H1 (cell line): ENCODE results near the gene GRB7. TPM values are rescaled to one million over a fixed set of nuclear protein-coding genes. Genes with fewer than 3 reads are reported as not detected.
"Not testable (repeated sequence)": the region's sequence is repeated elsewhere in the genome, so short reads cannot be mapped to it uniquely, and the experiment has no call there.

Source experiments
- CTCF ChIA-PET: fragments of 300-600 bp; sonication (Branson Sonifier 250); formaldehyde crosslinking; loops from one replicate; lab custom pipeline; 2021; ENCODE audit not compliant: partially characterized antibody; lab: Charles Lee
- POLR2A ChIA-PET: fragments of 300-600 bp; sonication (Branson Sonifier 250); formaldehyde crosslinking; loops from one replicate; lab custom pipeline; 2021; ENCODE audit warnings: inconsistent platforms; ENCODE audit not compliant: partially characterized antibody; lab: Charles Lee
- DNase-seq, 2 experiments: peaks; one replicate each; pipeline versions ENCODE4 v3.0.0 to v3.0.0-alpha.2; 2010 to 2022; ENCODE audit warnings: low spot score in 2 of 2, low read depth in 1 of 2, mixed read lengths in 1 of 2
- FAIRE-seq: peaks from 2 replicates; lab custom pipeline; 2011; peaks lifted over from hg19 to GRCh38; lab: Jason Lieb, UNC
- H2AFZ ChIP-seq: 2 replicates; pipeline ENCODE4 v1.8.1; 2012; ENCODE audit warnings: low read length, inconsistent platforms
- H2AK5ac ChIP-seq: 2 replicates; pipeline ENCODE4 v1.6.1; 2013; ENCODE audit warnings: low read depth, low read length
- H2BK120ac ChIP-seq: replicated peaks from 2 replicates; pipeline ENCODE3; 2013; ENCODE audit warnings: low read depth, low read length, inconsistent platforms
- H2BK12ac ChIP-seq: 2 replicates; pipeline ENCODE4 v1.6.1; 2013; ENCODE audit warnings: low read depth, low read length
- H2BK15ac ChIP-seq: 2 replicates; pipeline ENCODE4 v1.6.1; 2013; ENCODE audit warnings: low read length
- H2BK20ac ChIP-seq: 2 replicates; pipeline ENCODE4 v1.6.1; 2013; ENCODE audit warnings: low read length
- H2BK5ac ChIP-seq: 2 replicates; pipeline ENCODE4 v1.6.1; 2013; ENCODE audit warnings: low read depth, low read length
- H3K14ac ChIP-seq: 2 replicates; pipeline ENCODE4 v1.6.1; 2013; ENCODE audit warnings: inconsistent platforms; ENCODE audit not compliant: insufficient read length
- H3K18ac ChIP-seq: 2 replicates; pipeline ENCODE4 v1.6.1; 2013; ENCODE audit warnings: low read length; ENCODE audit errors: extremely low read depth
- H3K23ac ChIP-seq: 2 replicates; pipeline ENCODE4 v1.6.1; 2013; ENCODE audit warnings: inconsistent platforms; ENCODE audit not compliant: insufficient read length
- H3K23me2 ChIP-seq: 2 replicates; pipeline ENCODE4 v1.6.1; 2013; ENCODE audit warnings: low read depth, low read length
- H3K27ac ChIP-seq: 2 replicates; pipeline ENCODE4 v1.6.1; 2011; ENCODE audit warnings: low read depth, low read length, inconsistent platforms
- H3K27me3 ChIP-seq, 4 experiments: replicated peaks in 1 of 4; 1 replicate in 1 of 4; 2 replicates in 3 of 4; pipeline versions ENCODE4 v1.6.1 to v1.8.1; 2011 to 2013; ENCODE audit warnings: low read length in 3 of 4, mild to moderate bottlenecking in 3 of 4, inconsistent platforms in 2 of 4, mixed read lengths in 2 of 4, moderate library complexity in 1 of 4; ENCODE audit not compliant: control insufficient read depth in 3 of 4, insufficient read depth in 3 of 4; ENCODE audit errors: extremely low read depth in 1 of 4
- H3K36me3 ChIP-seq, 4 experiments: 2 replicates each; pipeline versions ENCODE4 v1.6.1 to v1.8.1; 2011 to 2013; ENCODE audit warnings: mild to moderate bottlenecking in 4 of 4, low read length in 3 of 4, moderate library complexity in 2 of 4, control low read depth in 1 of 4, inconsistent platforms in 1 of 4; ENCODE audit not compliant: insufficient read depth in 4 of 4, control insufficient read depth in 2 of 4
- H3K4ac ChIP-seq: replicated peaks from 2 replicates; pipeline ENCODE3; 2013; ENCODE audit warnings: low read length, low read depth, mixed read lengths, inconsistent platforms; ENCODE audit not compliant: insufficient read length
- H3K4me1 ChIP-seq, 4 experiments: replicated peaks in 1 of 4; 1 replicate in 1 of 4; 2 replicates in 3 of 4; pipeline versions ENCODE4 v1.6.1 to v1.8.1; 2011 to 2013; ENCODE audit warnings: low read length in 3 of 4, inconsistent platforms in 2 of 4, mixed read lengths in 1 of 4; ENCODE audit not compliant: insufficient read depth in 4 of 4, control insufficient read depth in 3 of 4
- H3K4me2 ChIP-seq, 2 experiments: 2 replicates each; pipeline versions ENCODE4 v1.6.1 to v1.8.1; 2011 to 2013; ENCODE audit warnings: low read depth in 2 of 2, low read length in 2 of 2, control low read depth in 1 of 2, inconsistent platforms in 1 of 2, mild to moderate bottlenecking in 1 of 2; ENCODE audit not compliant: insufficient read depth in 1 of 2
- H3K4me3 ChIP-seq, 4 experiments: fragments of 200-600, 300-600 bp in 1 of 4; sonication (generic), shearing (Covaris generic), sonication (Bioruptor Twin) in 1 of 4; 2 replicates each; pipeline versions ENCODE4 v1.5.1 to v1.8.1; 2011 to 2016; ENCODE audit warnings: low read length in 4 of 4, low read depth in 3 of 4, control low read depth in 2 of 4, inconsistent platforms in 2 of 4, mild to moderate bottlenecking in 2 of 4, mixed read lengths in 1 of 4, moderate library complexity in 1 of 4; ENCODE audit not compliant: insufficient read depth in 2 of 4; ENCODE audit errors: extremely low read depth in 1 of 4
- H3K56ac ChIP-seq: replicated peaks from 2 replicates; pipeline ENCODE3; 2013; ENCODE audit warnings: low read depth, mild to moderate bottlenecking, mixed read lengths, low read length, inconsistent platforms; ENCODE audit not compliant: insufficient read length
- H3K79me1 ChIP-seq: 2 replicates; pipeline ENCODE4 v1.6.1; 2013; ENCODE audit warnings: low read depth, low read length, control low read depth
- H3K79me2 ChIP-seq, 2 experiments: 2 replicates each; pipeline versions ENCODE4 v1.6.1 to v1.8.1; 2012 to 2013; ENCODE audit warnings: low read length in 2 of 2, mild to moderate bottlenecking in 2 of 2, inconsistent platforms in 1 of 2; ENCODE audit not compliant: insufficient read depth in 2 of 2, control insufficient read depth in 1 of 2
- H3K9ac ChIP-seq, 4 experiments: replicated peaks in 1 of 4; 1 replicate in 1 of 4; 2 replicates in 3 of 4; pipeline versions ENCODE4 v1.6.1 to v1.8.1; 2011 to 2013; ENCODE audit warnings: low read depth in 3 of 4, low read length in 3 of 4, control low read depth in 2 of 4, mild to moderate bottlenecking in 2 of 4, moderate library complexity in 2 of 4, inconsistent platforms in 1 of 4; ENCODE audit errors: extremely low read depth in 1 of 4
- H3K9me3 ChIP-seq, 2 experiments: 2 replicates each; pipeline versions ENCODE4 v1.6.1 to v1.8.1; 2012 to 2013; ENCODE audit warnings: mild to moderate bottlenecking in 2 of 2, moderate library complexity in 2 of 2, control low read depth in 1 of 2, inconsistent platforms in 1 of 2, low read depth in 1 of 2, low read length in 1 of 2, mixed read lengths in 1 of 2; ENCODE audit not compliant: insufficient read depth in 2 of 2
- H4K20me1 ChIP-seq, 2 experiments: replicated peaks in 1 of 2; 2 replicates each; pipeline versions ENCODE3 to v1.8.1; 2011 to 2013; ENCODE audit warnings: inconsistent platforms in 2 of 2, low read length in 2 of 2, mild to moderate bottlenecking in 1 of 2; ENCODE audit not compliant: insufficient read depth in 2 of 2, control insufficient read depth in 1 of 2
- H4K5ac ChIP-seq: 2 replicates; pipeline ENCODE4 v1.6.1; 2013; ENCODE audit warnings: low read length, low read depth, mixed read lengths, inconsistent platforms; ENCODE audit not compliant: insufficient read length
- H4K8ac ChIP-seq: 2 replicates; pipeline ENCODE4 v1.8.0; 2013; ENCODE audit warnings: mild to moderate bottlenecking, moderate library complexity, low read length, inconsistent platforms; ENCODE audit not compliant: insufficient read depth; ENCODE audit errors: extremely low read depth
- H4K91ac ChIP-seq: replicated peaks from 2 replicates; pipeline ENCODE3; 2013; ENCODE audit warnings: low read length, mixed read lengths, inconsistent platforms; ENCODE audit not compliant: insufficient read length
- EZH2 ChIP-seq: fragments of 200-600 bp; sonication (generic); IDR thresholded peaks from 2 replicates; pipeline ENCODE4 v1.7.1; 2012; ENCODE audit warnings: low read depth, mild to moderate bottlenecking, moderate library complexity, low read length, inconsistent platforms; ENCODE audit not compliant: severe bottlenecking
- JUND ChIP-seq: IDR thresholded peaks from 2 replicates; pipeline ENCODE4 v1.6.1; 2011; ENCODE audit warnings: mild to moderate bottlenecking, improper control_type of control experiment, low read length
- SP1 ChIP-seq: IDR thresholded peaks from 2 replicates; pipeline ENCODE4 v1.6.1; 2011; ENCODE audit warnings: low read depth, low read length
- SP2 ChIP-seq: IDR thresholded peaks from 2 replicates; pipeline ENCODE4 v1.6.1; 2012; ENCODE audit warnings: mild to moderate bottlenecking, low read length, inconsistent platforms
- WGBS, 2 experiments: shearing (Covaris generic) in 1 of 2; methylation state at CpG; one replicate each; pipeline versions ENCODE4 v1.1.6 to v1.1.7; 2013 to 2015; ENCODE audit warnings: low lambda C conversion rate in 2 of 2, mixed read lengths in 2 of 2, inconsistent platforms in 1 of 2, low coverage in 1 of 2, missing lambda C conversion rate in 1 of 2; ENCODE audit not compliant: insufficient replicate concordance in 2 of 2, insufficient coverage in 1 of 2, insufficient read length in 1 of 2; ENCODE audit errors: extremely low coverage in 1 of 2, missing lambda C conversion rate in 1 of 2; 5-methylcytosine and 5-hydroxymethylcytosine counted together
- polyA plus RNA-seq, 7 experiments: library from polyadenylated mRNA; depleted of rRNA in 3 of 7; stranded (reverse) in 5 of 7; unstranded in 2 of 7; fragments of >200 nt in 5 of 7; fragments of 200-250 nt in 2 of 7; gene quantifications; 1 replicate in 5 of 7; 2 replicates in 1 of 7; 4 replicates in 1 of 7; pipeline versions ENCODE4 v1.2.1 to v1.2.3, GENCODE V29; 2011 to 2013; ENCODE audit warnings: missing spikeins in 2 of 7, mixed read lengths in 2 of 7
- total RNA-seq: library from RNA; stranded (reverse); fragmentation: NEBNext Ultra II Directional; extraction: Animal tissue kit (Norgen Biotek cat#: 25700); gene quantifications from 2 replicates; pipeline ENCODE4 v1.2.1, GENCODE V29; 2021
- TF ChIP-seq, protein P1 (sequence below): IDR thresholded peaks from 2 replicates; pipeline ENCODE4 v1.6.1; 2012; ENCODE audit warnings: low read length, inconsistent platforms

The GRB7 gene
- total and polyA plus RNA-seq, 2 of the 8 experiments (the other 6 are each of a cell fraction or from before 2014, with no cell fraction given) = 32.2 to 41.5 TPM

DNA sequence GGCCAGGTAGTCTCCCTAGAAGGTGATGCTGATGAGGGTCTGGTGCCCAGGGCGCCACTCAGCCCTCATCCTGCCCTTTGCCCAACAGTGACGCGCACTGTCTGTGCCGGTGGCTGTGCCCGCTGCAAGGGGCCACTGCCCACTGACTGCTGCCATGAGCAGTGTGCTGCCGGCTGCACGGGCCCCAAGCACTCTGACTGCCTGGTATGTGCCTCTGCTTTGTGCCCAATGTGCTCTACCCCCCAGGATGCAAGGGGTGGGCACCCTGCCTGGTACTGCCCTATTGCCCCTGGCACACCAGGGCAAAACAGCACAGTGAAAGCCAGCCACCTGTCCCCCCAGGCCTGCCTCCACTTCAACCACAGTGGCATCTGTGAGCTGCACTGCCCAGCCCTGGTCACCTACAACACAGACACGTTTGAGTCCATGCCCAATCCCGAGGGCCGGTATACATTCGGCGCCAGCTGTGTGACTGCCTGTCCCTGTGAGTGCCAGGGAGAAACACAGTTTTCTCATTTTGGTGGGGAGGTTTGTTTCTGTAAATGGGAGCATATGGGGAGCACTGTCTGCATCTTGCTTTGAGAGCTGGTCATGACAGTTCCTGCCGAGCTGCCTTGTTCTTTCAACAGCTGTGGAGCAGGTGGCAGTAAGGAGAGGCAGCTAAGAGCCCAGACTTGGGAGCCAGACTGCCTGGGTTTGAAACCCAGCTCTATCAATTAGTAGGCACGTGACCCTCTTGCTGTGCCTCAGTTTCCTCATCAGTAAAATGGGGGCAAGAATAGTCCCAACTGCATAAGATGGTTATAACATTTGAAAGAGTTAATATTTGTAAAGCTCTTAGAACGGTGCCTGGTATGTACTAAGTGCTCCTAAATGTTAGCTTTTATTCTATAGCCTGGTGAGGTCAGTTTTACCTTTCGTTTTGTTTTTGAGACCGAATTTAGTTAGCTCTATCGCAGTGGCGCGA, 27.5 kb upstream of the GRB7 start (continued):
- TF ChIP-seq SP2 (no peak), JUND (no peak), EZH2 (no peak), SP1 (no peak)
- TF ChIP-seq, protein P1, sequence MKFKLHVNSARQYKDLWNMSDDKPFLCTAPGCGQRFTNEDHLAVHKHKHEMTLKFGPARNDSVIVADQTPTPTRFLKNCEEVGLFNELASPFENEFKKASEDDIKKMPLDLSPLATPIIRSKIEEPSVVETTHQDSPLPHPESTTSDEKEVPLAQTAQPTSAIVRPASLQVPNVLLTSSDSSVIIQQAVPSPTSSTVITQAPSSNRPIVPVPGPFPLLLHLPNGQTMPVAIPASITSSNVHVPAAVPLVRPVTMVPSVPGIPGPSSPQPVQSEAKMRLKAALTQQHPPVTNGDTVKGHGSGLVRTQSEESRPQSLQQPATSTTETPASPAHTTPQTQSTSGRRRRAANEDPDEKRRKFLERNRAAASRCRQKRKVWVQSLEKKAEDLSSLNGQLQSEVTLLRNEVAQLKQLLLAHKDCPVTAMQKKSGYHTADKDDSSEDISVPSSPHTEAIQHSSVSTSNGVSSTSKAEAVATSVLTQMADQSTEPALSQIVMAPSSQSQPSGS = no peak

DNA sequence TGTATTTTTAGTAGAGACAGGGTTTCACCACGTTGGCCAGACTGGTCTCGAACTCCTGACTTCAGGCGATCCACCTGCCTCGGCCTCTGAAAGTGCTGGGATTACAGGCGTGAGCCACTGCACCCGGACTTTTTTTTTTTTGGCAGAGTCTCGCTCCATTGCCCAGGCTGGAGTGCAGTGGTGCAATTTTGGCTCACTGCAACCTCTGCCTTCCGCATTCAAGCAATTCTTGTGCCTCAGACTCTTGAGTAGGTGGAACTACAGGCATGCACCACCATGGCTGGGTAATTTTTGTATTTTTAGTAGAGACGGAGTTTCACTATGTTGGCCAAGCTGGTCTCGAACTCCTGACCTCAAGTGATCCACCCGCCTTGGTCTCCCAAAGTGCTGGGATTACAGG, 26.7 kb upstream of the GRB7 start:
- not testable (repeated sequence) for H3K9ac ChIP-seq, H4K8ac ChIP-seq, H3K79me1 ChIP-seq, H3K27ac ChIP-seq, H2BK120ac ChIP-seq, H3K9me3 ChIP-seq, H3K4me1 ChIP-seq, H3K23me2 ChIP-seq, H2BK5ac ChIP-seq, H3K4me3 ChIP-seq, H3K27me3 ChIP-seq, H2AK5ac ChIP-seq, H4K91ac ChIP-seq, H3K56ac ChIP-seq, H3K23ac ChIP-seq, H4K5ac ChIP-seq, H2BK20ac ChIP-seq, DNase-seq, H3K18ac ChIP-seq, H2AFZ ChIP-seq, H2BK15ac ChIP-seq, FAIRE-seq, H3K14ac ChIP-seq, H3K4ac ChIP-seq, H2BK12ac ChIP-seq, H3K4me2 ChIP-seq
- POLR2A ChIA-PET = interaction anchor here (0.9 to 4.0 kb wide), 11 partner anchors 8 to 331 kb away, joined by 3 to 19 read pairs (median 4); partner anchors contain the start of genes ERBB2, MIEN1 and PGAP3
- CTCF ChIA-PET = interaction anchor here (1.3 to 52.4 kb wide), 5 partner anchors 9 to 77 kb away, joined by 3 to 1885 read pairs (median 6); partner anchors contain the start of genes PNMT, PPP1R1B and STARD3
- H4K20me1 ChIP-seq = peaks cover 24 to 35% of the 10 kb centered on the region in 2 experiments
- peaks cover 41 to 87% (median 72%) of the 10 kb centered on the region in 4 experiments for H3K36me3 ChIP-seq
- WGBS, 2 experiments = 94% methylated on average over 11 of the region's 11 CpGs; no CpG with 5 or more reads in 1 of the 2 experiments
- peaks cover under 1 to 43% of the 10 kb centered on the region in 2 experiments; a peak in 3 of 4 replicates for H3K79me2 ChIP-seq
